ENCODE measurements around the gene MEAK7. TPM values are rescaled to one million over a fixed set of nuclear protein-coding genes. Genes with fewer than 3 reads are reported as not detected.

Gene MEAK7
- total and polyA plus RNA-seq, 2 donors from 2014 or later = 6.3 to 30.6 TPM

GRCh38 chr16:84483882-84484565, 20.4 kb downstream of the MEAK7 start:
- Histone ChIP-seq H3K27ac (ENCODE audit: low read depth in 2 of 2, low read length in 2 of 2) (no peak overlapping the region), H3K9me3 (ENCODE audit: control insufficient read depth in 2 of 3, insufficient read depth in 1 of 3, low read length in 3 of 3) (no peaks in the 10 kb centered on the region), H3K9ac (ENCODE audit: low read length in 3 of 3) (no peak overlapping the region), H3K4me3 (ENCODE audit: low read length in 3 of 3) (no peak overlapping the region), H3K27me3 (ENCODE audit: control insufficient read depth, insufficient read depth, low read length) (no peaks in the 10 kb centered on the region), H3K4me1 (ENCODE audit: control insufficient read depth in 2 of 3, insufficient read depth in 2 of 3, low read depth in 1 of 3, low read length in 3 of 3) (peaks cover 0 to 4% (median 0%) of the 10 kb centered on the region in 3 donors), H3K36me3 (ENCODE audit: control insufficient read depth in 2 of 3, insufficient read depth in 3 of 3, low read length in 3 of 3) (peaks cover 0 to 3% (median 2%) of the 10 kb centered on the region in 3 donors)
- intact Hi-C loops (cut with DNase I) = loop anchor here (10.0 kb wide), 1 partner anchor 209 kb away; no protein-coding TSS in a partner anchor
- no peak for DNase-seq
- TF ChIP-seq CTCF (IDR thresholded peaks at IDR 0.05; ENCODE audit: borderline replicate concordance, extremely low read depth, insufficient read depth) = no peak
- no peak for FAIRE-seq

GRCh38 chr16:84482951-84483881, 21.2 kb downstream of the MEAK7 start:
- Histone ChIP-seq H3K9me3 (ENCODE audit: control insufficient read depth in 2 of 3, insufficient read depth in 1 of 3, low read length in 3 of 3) (no peaks in the 10 kb centered on the region), H3K27me3 (ENCODE audit: control insufficient read depth, insufficient read depth, low read length) (no peaks in the 10 kb centered on the region), H3K4me1 (ENCODE audit: control insufficient read depth in 2 of 3, insufficient read depth in 2 of 3, low read depth in 1 of 3, low read length in 3 of 3) (peaks cover 0 to 4% (median 0%) of the 10 kb centered on the region in 3 donors), H3K4me3 (ENCODE audit: low read length in 3 of 3) (no peak overlapping the region), H3K9ac (ENCODE audit: low read length in 3 of 3) (no peak overlapping the region), H3K27ac (ENCODE audit: low read depth in 2 of 2, low read length in 2 of 2) (no peak overlapping the region), H3K36me3 (ENCODE audit: control insufficient read depth in 2 of 3, insufficient read depth in 3 of 3, low read length in 3 of 3) (peaks cover 0 to 3% (median 2%) of the 10 kb centered on the region in 3 donors)
- FAIRE-seq (no peak), DNase-seq (peak in 1 of 5 donors; percentile 36)
- TF ChIP-seq CTCF (IDR thresholded peaks at IDR 0.05; ENCODE audit: borderline replicate concordance, extremely low read depth, insufficient read depth) = no peak
- intact Hi-C loops (cut with DNase I) = loop anchor here (10.0 kb wide), 1 partner anchor 208 kb away; no protein-coding TSS in a partner anchor

GRCh38 chr16:84482001-84482891, 22.2 kb downstream of the MEAK7 start:
- no peak for FAIRE-seq
- Histone ChIP-seq H3K36me3 (ENCODE audit: control insufficient read depth in 2 of 3, insufficient read depth in 3 of 3, low read length in 3 of 3) (peaks cover 0 to 3% (median 2%) of the 10 kb centered on the region in 3 donors), H3K27ac (ENCODE audit: low read depth in 2 of 2, low read length in 2 of 2) (no peak overlapping the region), H3K9ac (ENCODE audit: low read length in 3 of 3) (no peak overlapping the region), H3K9me3 (ENCODE audit: control insufficient read depth in 2 of 3, insufficient read depth in 1 of 3, low read length in 3 of 3) (no peaks in the 10 kb centered on the region), H3K4me3 (ENCODE audit: low read length in 3 of 3) (no peak overlapping the region), H3K27me3 (ENCODE audit: control insufficient read depth, insufficient read depth, low read length) (no peaks in the 10 kb centered on the region), H3K4me1 (ENCODE audit: control insufficient read depth in 2 of 3, insufficient read depth in 2 of 3, low read depth in 1 of 3, low read length in 3 of 3) (peaks cover 0 to 4% (median 0%) of the 10 kb centered on the region in 3 donors)
- DNase-seq = peak in 3 of 5 donors; percentile 26 to 59 (median 41)
- intact Hi-C loops (cut with DNase I) = loop anchor here (10.0 kb wide), 1 partner anchor 207 kb away; no protein-coding TSS in a partner anchor
- TF ChIP-seq CTCF (IDR thresholded peaks at IDR 0.05; ENCODE audit: borderline replicate concordance, extremely low read depth, insufficient read depth) = no peak

Data from kidney (tissue), 14 donors.